ENCODE measurements around the gene MGAT5B.

DNA sequence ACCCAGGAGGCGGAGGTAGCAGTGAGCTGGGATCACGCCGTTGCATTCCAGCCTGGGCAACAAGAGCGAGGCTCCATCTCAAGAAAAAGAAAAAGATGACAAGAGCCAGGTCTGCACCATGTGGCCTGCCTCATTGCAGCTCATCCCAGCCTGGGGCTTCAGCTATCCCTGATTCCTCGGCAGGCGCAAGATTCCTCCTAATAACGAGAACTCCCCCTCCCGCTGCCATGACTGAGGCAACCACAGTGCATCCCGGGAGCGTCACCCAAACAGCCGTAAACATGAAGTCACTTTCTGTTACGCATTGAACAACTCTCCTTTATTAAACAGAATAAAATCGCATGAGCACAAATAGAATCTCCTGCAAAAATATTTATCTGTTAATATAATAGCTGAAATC is 120.6 kb downstream of the MGAT5B start:
- TF ChIP-seq CTCF (conservative IDR thresholded peaks at IDR 0.05 in 1 of 2, IDR thresholded peaks at IDR 0.05 in 1 of 2; ENCODE audit: low read depth in 1 of 2, low read length in 2 of 2) (no peak), EZH2 (IDR thresholded peaks at IDR 0.05; ENCODE audit: low read length, missing control alignments) (no peak)

Data from fibroblast of lung (primary cell).